ENCODE results near the gene EIF3B.
A peak's percentile ranks its signal among the peaks of the same experiment; 100 is the strongest.
"Not testable (repeated sequence)": the region's sequence is repeated elsewhere in the genome, so short reads cannot be mapped to it uniquely, and the experiment has no call there.

The EIF3B gene

DNA sequence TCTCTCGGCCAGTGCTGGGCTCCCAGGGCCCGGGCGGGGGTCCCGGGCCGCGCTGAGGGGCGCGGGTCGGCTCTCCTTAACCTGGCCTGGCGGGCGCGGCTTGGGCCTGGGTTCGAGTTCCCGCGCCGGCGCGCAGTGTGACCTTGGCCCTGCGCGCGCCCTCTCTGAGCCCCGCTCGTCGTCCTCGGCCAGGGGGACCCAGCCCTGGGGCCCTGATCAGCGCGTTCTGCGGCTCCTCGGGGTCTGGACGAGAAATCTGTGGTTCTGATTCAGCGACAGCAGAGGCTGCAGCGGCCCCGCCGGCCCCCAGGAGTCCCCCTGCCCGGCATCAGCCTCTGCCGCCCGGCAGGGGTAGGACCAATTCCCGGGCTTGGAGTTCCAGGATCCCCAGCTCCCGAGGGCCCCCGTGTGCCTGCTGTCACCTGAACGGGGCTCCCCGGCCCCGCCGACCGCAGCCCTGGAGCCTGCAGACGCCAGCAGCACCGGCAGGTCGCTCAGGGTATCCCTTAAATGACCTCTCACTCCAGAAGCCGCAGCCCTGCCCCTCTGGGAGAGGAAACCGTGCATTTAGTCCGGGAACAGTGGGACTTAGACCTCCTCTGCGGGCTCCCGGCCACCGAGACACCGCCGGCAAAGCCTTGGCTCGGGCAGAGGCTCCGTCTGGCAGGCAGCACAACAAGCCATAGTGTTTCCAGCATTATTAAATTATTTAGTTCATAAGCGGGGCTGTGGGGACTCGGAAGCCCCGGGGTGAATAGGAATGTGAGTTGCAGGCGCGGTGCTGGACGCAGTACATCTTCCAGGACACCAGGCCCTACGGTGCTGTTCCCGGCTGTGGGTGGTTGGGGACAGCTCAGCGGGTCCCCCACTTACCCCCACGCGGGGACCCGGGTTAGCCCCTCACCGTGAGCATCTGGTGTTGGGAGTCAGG, 49.4 kb downstream of the EIF3B start:
- DNase-seq, result no peak

DNA sequence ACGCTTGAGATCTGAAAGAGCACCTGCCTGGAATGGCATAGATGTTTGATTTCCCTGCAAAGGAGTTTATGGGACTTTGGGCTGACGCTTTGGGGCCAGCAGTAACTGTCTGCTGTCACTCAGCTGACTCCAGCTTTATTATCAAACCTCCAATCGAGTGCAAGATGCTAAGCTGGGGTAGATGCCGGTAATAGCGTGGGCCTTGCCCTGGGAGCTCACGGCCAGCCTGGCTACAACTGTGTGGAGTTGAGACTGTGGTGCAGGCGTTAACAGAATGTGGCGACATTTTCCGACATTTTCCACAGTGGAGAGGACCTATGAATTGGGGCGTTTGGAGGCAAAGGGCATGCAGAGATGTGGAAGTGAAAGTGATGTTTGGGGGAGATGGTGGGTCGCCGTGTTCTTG, 50.1 kb downstream of the EIF3B start:
- DNase-seq, result no peak

DNA sequence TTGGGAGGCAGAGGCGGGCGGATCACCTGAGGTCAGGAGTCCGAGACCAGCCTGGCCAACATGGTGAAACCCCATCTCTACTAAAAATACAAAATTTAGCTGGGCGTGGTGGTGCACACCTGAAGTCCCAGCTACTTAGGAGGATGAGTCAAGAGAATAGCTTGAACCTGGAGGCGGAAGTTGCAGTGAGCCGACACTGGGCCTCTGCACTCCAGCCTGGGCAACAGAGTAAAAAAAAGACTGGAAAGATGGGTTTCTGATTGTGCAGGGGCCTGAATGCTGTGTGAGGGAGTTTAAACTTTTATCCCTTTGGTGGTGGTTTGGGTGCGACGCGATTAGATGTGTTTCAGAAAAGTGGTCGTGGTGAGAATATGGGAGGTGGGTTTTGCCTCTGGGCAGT, 50.6 kb downstream of the EIF3B start:
- no peak for DNase-seq

DNA sequence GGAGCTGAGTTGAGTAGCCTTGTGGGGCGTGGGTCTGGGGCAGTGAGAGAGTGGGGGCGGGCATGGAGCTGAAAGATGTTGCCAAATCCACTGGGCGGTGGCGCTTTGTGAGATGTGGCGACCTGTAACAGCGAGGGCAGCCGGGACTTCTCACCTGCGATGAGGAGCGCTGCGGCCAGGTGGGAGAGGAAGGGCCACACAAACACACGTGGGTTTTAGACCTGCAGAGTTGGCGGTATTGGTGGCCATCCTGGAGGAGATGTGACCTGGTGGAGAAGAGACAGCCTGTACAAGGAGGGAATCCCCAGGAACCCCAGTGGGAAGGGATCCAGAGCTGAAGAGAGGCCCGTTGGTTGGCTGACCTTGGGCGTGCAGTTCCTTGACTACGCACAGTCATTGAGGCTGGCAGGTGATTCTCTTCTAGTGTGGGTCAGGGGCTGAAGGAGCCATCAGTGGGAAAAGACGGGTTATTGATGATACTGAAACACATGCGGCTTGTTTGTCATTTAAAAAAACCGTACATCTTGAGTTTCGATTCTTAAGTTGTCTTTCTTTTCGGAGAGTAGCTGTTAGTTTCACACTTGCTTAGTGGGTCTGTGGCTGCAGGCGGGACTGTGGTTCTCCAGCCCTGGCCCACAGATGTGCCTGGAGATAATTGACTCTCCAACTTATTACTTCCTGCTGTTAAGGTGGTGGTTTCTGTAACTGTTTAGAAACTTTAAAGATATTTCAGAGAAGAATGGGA, 51.1 kb downstream of the EIF3B start:
- DNase-seq, result peak; percentile 21 to 23

DNA sequence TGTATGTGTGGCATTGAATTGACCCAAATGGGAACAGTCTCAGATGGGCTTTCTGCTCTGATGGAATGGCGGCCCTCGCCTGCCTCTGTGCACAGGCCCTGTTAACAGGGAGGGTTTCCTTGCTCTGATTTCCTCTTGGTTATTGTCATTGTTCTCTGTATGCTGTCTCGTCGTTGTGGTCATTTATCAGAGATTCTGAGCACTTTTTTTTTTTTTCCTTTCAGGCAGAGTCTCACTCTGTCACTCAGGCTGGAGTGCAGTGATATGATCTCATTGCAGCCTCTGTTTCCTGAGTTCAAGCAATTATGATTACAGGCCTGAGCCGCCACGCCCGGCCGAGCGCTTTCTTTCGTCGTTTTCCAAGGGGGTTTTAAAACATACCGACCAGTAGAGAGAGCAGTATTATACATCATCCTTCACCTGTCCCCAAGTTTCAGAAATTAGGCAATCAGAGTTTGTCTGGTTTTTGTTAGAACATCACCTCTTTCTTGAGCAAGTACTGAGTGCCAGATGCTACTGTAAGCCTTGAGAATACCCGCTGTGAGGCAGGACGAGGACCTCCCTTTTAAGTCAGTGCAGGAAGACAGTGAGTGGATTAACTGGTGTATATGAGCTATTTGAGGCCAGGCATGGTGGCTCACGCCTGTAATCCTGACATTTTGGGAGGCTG, 55.3 kb downstream of the EIF3B start:
- no peak for DNase-seq

DNA sequence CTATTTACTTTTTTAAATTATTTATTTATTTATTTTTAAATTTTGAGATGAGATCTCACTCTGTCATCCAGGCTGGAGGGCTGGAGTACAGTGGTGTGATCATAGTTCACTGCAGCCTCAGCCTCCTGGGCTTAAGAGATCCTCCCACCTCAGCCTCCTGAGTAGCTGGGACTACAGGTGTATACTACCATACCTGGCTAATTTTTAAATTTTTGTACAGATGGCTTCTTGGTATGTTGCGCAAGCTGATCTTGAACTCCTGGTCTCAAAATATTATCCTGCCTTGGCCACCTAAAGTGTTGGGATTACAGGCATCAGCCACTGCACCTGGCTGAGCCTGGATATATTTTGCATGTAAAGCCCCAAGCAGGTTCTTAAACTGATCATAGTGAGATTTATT, 56.4 kb downstream of the EIF3B start:
- DNase-seq, result no peak

DNA sequence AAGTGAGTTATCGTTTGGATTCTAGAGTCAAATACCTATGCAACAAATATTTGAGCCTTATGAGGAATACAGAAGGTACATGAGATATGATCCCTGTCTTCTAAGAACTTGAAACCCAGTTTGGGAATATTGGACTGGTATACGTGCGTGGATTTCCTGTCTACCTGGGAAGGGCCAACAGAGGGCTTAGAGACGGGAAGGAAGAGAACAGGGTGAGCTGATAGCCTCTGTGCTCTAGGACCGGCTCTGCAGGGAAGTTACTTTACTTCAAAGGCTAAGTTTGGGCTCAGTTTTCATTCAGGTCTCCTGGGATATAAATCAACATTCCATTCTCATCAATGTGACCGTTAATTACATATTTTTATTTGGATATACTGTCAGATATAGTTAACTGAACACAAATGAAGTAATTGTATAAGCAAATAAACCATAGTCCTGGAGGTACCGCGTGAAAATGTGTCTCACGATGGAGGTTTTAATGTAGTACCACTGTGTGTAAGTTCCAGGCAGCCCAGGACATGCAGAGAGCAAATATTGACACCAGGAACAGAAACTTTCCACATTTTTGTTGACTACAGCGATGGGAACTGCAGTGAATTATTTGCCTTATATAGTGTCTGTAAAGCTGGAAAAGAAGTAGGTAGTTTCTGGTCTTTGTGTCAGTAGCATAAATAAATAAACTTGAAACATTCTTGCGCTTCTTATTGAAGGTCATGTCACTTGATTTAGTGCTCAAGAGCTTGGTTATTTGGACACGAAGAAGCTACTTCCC, 57.4 kb downstream of the EIF3B start:
- DNase-seq, result no peak

DNA sequence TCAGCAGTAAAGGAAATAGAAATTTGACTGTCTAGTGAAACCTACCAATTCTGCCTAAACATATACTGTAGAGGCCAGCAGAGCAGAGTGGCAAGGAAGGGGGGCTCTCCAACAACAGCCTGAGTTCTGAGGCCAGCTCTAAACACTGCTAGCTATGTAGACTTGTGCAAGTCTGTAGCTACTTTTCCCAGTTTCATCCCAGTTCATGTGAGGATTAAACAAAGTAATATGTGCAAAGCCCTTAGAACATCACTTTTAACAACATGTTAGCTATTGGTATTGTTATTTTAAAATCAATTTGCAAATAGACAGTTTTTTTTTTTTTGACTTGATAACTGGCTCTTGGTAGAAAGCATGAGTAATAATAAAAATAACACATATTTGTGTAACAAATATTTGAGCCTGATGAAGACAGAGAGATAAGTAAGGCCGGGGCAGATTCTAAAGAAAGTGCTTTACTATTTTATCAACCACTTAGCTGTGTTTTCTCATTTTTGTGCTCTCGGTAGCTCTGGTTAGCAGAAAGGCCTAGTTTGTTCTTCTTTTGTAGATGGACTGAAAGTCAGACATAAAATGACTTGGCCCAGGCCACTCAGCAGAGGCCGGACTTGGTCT, 58.1 kb downstream of the EIF3B start:
- DNase-seq, result no peak

DNA sequence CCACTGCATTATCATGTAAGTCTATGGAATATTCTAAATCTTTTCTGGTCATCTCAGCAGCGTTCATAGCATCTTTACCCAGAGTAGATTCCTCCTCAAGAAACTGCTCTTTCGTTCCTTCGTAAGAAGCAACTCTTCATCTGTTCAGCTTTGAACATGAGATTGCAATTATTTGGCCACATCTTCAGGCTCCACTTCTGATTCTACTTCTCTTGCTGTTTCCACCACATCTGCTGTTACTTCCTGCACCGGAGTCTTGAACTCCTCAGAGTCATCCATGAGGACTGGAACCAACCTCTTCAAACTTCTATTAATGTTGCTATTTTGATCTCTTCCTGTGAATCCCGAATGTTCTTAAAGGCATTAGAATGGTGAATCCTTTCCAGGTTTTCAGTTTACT, 61.4 kb downstream of the EIF3B start:
- DNase-seq, result no peak

DNA sequence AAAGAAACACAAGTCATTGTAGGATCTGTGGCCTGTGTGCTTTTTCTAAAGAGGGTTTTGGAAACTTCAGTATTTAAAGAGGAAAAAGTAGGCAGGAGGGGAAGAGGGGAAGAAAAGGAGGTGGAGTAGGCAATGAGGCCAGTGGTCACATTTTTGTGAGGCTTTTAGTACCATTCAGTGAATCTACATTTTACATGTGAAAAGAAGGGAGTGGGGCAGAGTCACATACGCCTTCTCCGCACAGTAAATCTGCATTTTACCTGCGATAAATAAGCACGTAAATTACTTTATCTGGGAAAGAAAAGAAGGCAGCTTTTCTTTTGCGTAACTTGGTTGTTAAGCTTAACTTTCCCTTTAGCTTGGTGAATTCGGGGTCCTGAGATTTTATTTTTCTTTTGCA, 62.0 kb downstream of the EIF3B start:
- DNase-seq, result no peak

DNA sequence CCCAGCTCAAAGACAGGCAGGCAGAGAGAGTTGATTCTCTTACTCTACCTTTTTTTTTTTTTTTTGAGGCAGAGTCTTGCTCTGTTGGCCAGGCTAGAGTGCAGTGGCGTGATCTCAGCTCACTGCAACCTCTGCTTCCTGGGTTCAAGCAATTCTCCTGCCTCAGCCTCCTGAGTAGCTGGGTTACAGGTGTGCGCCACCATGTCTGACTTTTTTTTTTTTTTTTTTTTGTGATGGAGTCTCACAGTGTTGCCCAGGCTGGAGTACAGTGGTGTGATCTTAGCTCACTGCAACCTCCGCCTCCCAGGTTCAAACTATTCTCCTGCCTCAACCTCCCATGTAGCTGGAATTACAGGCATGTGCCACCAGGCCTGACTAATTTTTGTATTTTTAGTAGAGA, 62.6 kb downstream of the EIF3B start:
- DNase-seq, result not testable (repeated sequence)

DNA sequence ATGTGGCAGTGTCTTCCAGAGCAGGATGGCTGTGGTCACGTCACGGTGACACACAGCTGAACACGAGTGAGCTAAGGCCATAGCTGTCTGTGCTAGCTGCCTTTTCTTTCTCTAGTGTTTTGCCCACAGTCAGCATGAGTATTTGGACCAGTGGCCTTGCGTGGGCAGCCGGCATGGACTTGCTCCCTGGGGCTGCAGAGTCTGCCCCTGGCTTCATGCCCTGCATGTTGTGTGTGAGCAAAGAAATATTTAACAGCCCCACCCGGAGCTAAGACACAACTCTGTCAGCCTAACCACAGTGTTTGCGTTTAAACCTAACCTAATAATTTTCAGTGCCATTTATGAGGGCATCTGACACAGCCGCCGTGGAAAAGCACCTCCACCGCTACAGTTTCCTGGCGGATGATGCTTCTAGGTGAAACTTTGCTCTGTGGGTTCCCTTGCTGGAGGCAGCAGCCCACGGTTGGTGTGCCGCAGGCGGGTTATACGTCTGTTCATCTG, 63.4 kb downstream of the EIF3B start:
- no peak for DNase-seq

DNA sequence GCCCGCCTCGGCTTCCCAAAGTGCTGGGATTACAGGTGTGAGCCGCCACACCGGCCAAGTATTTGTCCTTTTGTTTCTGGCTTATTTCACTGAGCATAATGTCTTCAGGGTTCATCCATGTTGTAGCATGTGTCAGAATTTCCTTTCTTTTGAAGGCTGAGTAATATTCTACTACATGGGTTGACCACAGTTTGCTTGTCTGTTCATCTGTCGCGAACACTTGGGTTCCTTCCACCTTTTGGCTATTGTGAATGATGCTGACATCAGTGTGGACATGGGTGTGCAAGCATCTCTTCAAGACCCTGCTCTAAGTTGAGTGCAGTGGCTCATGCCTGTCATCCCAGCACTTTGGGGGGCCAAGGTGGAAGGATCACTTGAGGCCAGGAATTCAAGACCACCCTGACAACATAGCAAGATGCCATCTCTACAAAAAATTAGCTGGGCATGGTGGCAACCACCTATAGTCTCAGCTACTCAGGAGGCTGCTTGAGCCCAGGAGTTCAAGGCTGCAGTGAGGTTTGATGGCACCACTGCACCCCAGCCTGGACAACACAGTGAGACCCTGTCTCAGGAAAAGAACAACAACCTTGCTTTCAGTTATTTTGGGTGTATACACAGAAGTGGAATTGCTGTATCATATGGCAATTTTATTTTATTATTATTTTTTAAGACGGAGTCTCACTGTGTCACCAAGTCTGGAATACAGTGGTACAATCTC, 65.7 kb downstream of the EIF3B start:
- no peak for DNase-seq

DNA sequence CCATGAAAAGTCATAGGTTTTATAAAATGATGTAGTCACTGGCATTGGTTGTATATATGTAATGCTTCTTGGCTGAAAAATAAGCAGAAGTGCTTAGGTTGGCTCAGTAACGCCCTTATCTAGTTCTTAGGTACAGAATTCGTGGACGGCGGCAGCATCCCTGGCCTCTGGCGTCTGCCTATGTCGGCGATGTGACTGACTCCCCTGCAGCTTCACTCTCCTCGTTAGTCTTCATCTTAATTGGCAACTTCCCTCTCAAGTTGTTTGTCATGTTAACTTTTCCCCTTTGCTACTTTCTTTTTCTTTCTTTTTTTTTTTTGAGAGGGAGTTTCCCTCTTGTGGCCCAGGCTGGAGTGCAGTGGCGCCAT, 67.3 kb downstream of the EIF3B start:
- no peak for DNase-seq

DNA sequence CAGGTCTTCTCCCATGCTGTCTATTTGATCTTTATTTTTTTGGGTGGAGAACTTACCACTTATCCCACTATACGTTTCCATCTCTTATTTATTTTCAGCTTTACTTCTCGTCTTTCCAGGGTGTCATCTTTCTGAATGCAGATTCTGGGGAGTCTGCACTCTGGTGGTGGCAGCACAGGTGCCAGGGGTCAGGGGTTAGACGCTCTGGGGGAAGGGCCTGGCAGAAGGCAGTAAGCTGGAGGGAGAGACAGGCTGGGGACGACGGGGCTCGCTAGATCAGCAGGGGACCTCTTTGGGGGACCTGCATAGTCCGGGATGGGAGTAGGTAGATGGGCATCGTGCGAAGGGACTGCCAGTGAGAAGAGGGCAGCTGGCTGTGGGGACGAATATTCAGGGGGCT, 71.1 kb downstream of the EIF3B start:
- DNase-seq, result no peak

Data from Kasumi-1 (cell line).